Inflammatory macrophage treated with lipopolysaccharide for 1 hour (primary cell): ENCODE data around the gene MOSPD3.

Experiments
- DNase-seq, 2 donors: peaks; one replicate each; pipeline ENCODE4 v3.0.0-alpha.2; 2020 to 2022

Gene MOSPD3

GRCh38 chr7:100575746-100576383, 36.5 kb upstream of the MOSPD3 start:
- no peak for DNase-seq

GRCh38 chr7:100576384-100576993, 35.9 kb upstream of the MOSPD3 start:
- DNase-seq, result no peak

GRCh38 chr7:100577103-100577502, 35.2 kb upstream of the MOSPD3 start:
- no peak for DNase-seq

- no peak for DNase-seq
These were observed 34.8 kb upstream of the MOSPD3 start for GRCh38 chr7:100577507-100577906.

- no peak for DNase-seq
These were observed 33.8 kb upstream of the MOSPD3 start for GRCh38 chr7:100578246-100579183.

- no peak for DNase-seq
These were observed 31.7 kb upstream of the MOSPD3 start for GRCh38 chr7:100580466-100581283.

- DNase-seq, result no peak
These were observed 30.2 kb upstream of the MOSPD3 start for GRCh38 chr7:100582041-100582579.

- no peak for DNase-seq
These were observed 29.7 kb upstream of the MOSPD3 start for GRCh38 chr7:100582650-100583049.

- DNase-seq, result peak; percentile 75 to 83
These were observed 28.9 kb upstream of the MOSPD3 start for GRCh38 chr7:100583132-100584053.

- peak; percentile 68 to 89 for DNase-seq
These were observed 28.2 kb upstream of the MOSPD3 start for GRCh38 chr7:100584054-100584682.

GRCh38 chr7:100584683-100585510, 27.4 kb upstream of the MOSPD3 start:
- DNase-seq, result peak; percentile 69 to 80

- no peak for DNase-seq
These were observed 26.7 kb upstream of the MOSPD3 start, which contains the start of gene LRCH4 for GRCh38 chr7:100585511-100586265. TSS of gene LRCH4 (minus strand) at chr7:100586129. CDS start at chr7:100586100, 29 bp downstream.

- peak; percentile 99 to 100 for DNase-seq
These were observed 25.9 kb upstream of the MOSPD3 start, which contains the start of gene FBXO24 for GRCh38 chr7:100586266-100587025. TSS of gene FBXO24 (plus strand) at chr7:100586328. CDS start at chr7:100586626, 298 bp downstream.

GRCh38 chr7:100588438-100588837, 23.9 kb upstream of the MOSPD3 start:
- peak; percentile 17 to 43 for DNase-seq

- no peak for DNase-seq
These were observed 22.9 kb upstream of the MOSPD3 start for GRCh38 chr7:100589341-100589947.

- no peak for DNase-seq
These were observed 22.1 kb upstream of the MOSPD3 start for GRCh38 chr7:100590077-100590737.

GRCh38 chr7:100591596-100591995, 20.7 kb upstream of the MOSPD3 start:
- no peak for DNase-seq
